MV-4-11 (cell line): ENCODE data around the gene WDR82.

Experiments used
- DNase-seq: peaks from one replicate; lab custom pipeline; 2025; lab: John Stamatoyannopoulos, UW

The WDR82 gene

GRCh38 chr3:52223449-52224408 is 54.7 kb downstream of the WDR82 start:
- DNase-seq, result no peak

GRCh38 chr3:52222319-52223221 is 55.9 kb downstream of the WDR82 start:
- no peak for DNase-seq

GRCh38 chr3:52221563-52222318 is 56.7 kb downstream of the WDR82 start:
- no peak for DNase-seq

GRCh38 chr3:52221141-52221562 is 57.3 kb downstream of the WDR82 start:
- no peak for DNase-seq

GRCh38 chr3:52220380-52221026 is 57.9 kb downstream of the WDR82 start:
- peak; percentile 66 for DNase-seq

- no peak for DNase-seq
Measured at GRCh38 chr3:52218937-52219650, 59.4 kb downstream of the WDR82 start.

GRCh38 chr3:52218454-52218853 is 60.0 kb downstream of the WDR82 start:
- no peak for DNase-seq

GRCh38 chr3:52218026-52218425 is 60.4 kb downstream of the WDR82 start:
- DNase-seq, result no peak

- no peak for DNase-seq
Measured at GRCh38 chr3:52217409-52217805, 61.0 kb downstream of the WDR82 start.

- no peak for DNase-seq
Measured at GRCh38 chr3:52216585-52217408, 61.7 kb downstream of the WDR82 start.

GRCh38 chr3:52215351-52215750 is 63.1 kb downstream of the WDR82 start:
- no peak for DNase-seq

- no peak for DNase-seq
Measured at GRCh38 chr3:52213901-52214300, 64.5 kb downstream of the WDR82 start.

GRCh38 chr3:52213005-52213404 is 65.4 kb downstream of the WDR82 start:
- DNase-seq, result no peak

- no peak for DNase-seq
Measured at GRCh38 chr3:52211268-52211891, 67.1 kb downstream of the WDR82 start.

GRCh38 chr3:52210550-52211046 is 67.9 kb downstream of the WDR82 start:
- DNase-seq, result peak; percentile 95

- DNase-seq, result no peak
Measured at GRCh38 chr3:52210037-52210436, 68.4 kb downstream of the WDR82 start.

- no peak for DNase-seq
Measured at GRCh38 chr3:52208556-52208955, 69.9 kb downstream of the WDR82 start.

- DNase-seq, result no peak
Measured at GRCh38 chr3:52205727-52206372, 72.6 kb downstream of the WDR82 start.
